Caco-2 (cell line): ENCODE data around the gene RRAGC. TPM values are rescaled to one million over a fixed set of nuclear protein-coding genes. Genes with fewer than 3 reads are reported as not detected.

Experiments used
- BruUV-seq: library from RNA; stranded (reverse); fragments of 400-500 nt; replicated peaks from 2 replicates; lab custom pipeline; 2021; lab: Mats Ljungman, UMichigan
- CTCF ChIA-PET: fragments of 300-600 bp; sonication (Branson Sonifier 250); formaldehyde crosslinking; loops from one replicate; lab custom pipeline; 2022; ENCODE audit warnings: antibody characterized with exemption; lab: Charles Lee
- POLR2A ChIA-PET: fragments of 300-600 bp; sonication (Branson Sonifier 250); formaldehyde crosslinking; loops from one replicate; lab custom pipeline; 2022; ENCODE audit warnings: antibody characterized with exemption; lab: Charles Lee
- DNase-seq, 2 experiments: peaks; one replicate each; pipeline versions ENCODE4 v3.0.0 to v3.0.0-alpha.2; 2020 to 2022
- H3K27me3 ChIP-seq: replicated peaks from 2 replicates; pipeline ENCODE4 v1.6.0; 2011; ENCODE audit warnings: low read length; ENCODE audit not compliant: control insufficient read depth, insufficient read depth
- H3K36me3 ChIP-seq: 2 replicates; pipeline ENCODE4 v1.5.1; 2011; ENCODE audit warnings: low read length; ENCODE audit not compliant: control insufficient read depth, insufficient read depth
- H3K4me1 ChIP-seq: fragments of 250-450 bp; sonication (Bioruptor Pico); 2 replicates; pipeline ENCODE4 v1.5.1; 2020; ENCODE audit warnings: mild to moderate bottlenecking
- H3K4me3 ChIP-seq: 2 replicates; pipeline ENCODE4 v1.5.1; 2011; ENCODE audit warnings: low read depth, mild to moderate bottlenecking, control low read depth, low read length
- H3K9me3 ChIP-seq: fragments of 250-450 bp; sonication (Bioruptor Pico); 2 replicates; pipeline ENCODE4 v1.5.1; 2020; ENCODE audit warnings: mild to moderate bottlenecking, moderate library complexity
- H3K27ac Mint-ChIP-seq: one replicate; pipeline ENCODE4 v1.8.0; 2022; ENCODE audit warnings: mixed read lengths; ENCODE audit not compliant: unreplicated experiment
- H3K27me3 Mint-ChIP-seq: one replicate; pipeline ENCODE4 v1.8.0; 2022; ENCODE audit warnings: mixed read lengths; ENCODE audit not compliant: insufficient read depth, unreplicated experiment
- H3K36me3 Mint-ChIP-seq: one replicate; pipeline ENCODE4 v1.8.0; 2022; ENCODE audit warnings: mild to moderate bottlenecking, mixed read lengths; ENCODE audit not compliant: insufficient read depth, unreplicated experiment
- H3K4me1 Mint-ChIP-seq: one replicate; pipeline ENCODE4 v1.8.0; 2022; ENCODE audit warnings: low read depth, mixed read lengths; ENCODE audit not compliant: unreplicated experiment
- H3K4me3 Mint-ChIP-seq: one replicate; pipeline ENCODE4 v1.8.0; 2022; ENCODE audit warnings: mild to moderate bottlenecking, moderate library complexity, mixed read lengths; ENCODE audit not compliant: unreplicated experiment
- H3K9me3 Mint-ChIP-seq: one replicate; pipeline ENCODE4 v1.8.0; 2022; ENCODE audit warnings: mixed read lengths; ENCODE audit not compliant: unreplicated experiment
- CTCF ChIP-seq, 2 experiments: fragments of 200-600 bp in 1 of 2; IDR thresholded peaks; 1 replicate in 1 of 2; 2 replicates in 1 of 2; pipeline versions ENCODE4 v1.5.1 to v1.8.0; 2011 to 2022; ENCODE audit warnings: antibody characterized with exemption in 1 of 2, control low read depth in 1 of 2, inconsistent platforms in 1 of 2, low read depth in 1 of 2, low read length in 1 of 2, mild to moderate bottlenecking in 1 of 2, moderate library complexity in 1 of 2; ENCODE audit not compliant: insufficient read depth in 1 of 2, severe bottlenecking in 1 of 2, unreplicated experiment in 1 of 2
- intact Hi-C: fragments of 100-400 bp; cut with micrococcal nuclease; formaldehyde crosslinking; loops from one replicate; pipeline ENCODE4 v1.10.0; 2022; ENCODE audit not compliant: unreplicated experiment
- total RNA-seq: library from RNA; stranded (reverse); gene quantifications from 2 replicates; pipeline ENCODE4 v1.2.3, GENCODE V29; 2022

Gene RRAGC
- total RNA-seq, 1 experiment from 2014 or later = 16.0 TPM

- ChIA-PET CTCF (no interaction called here), POLR2A (no interaction called here)
- no TSS peak for BruUV-seq
- H3K9me3 ChIP-seq = no peaks in the 10 kb centered on the region
- no peak for DNase-seq
- H3K4me1 ChIP-seq = no peaks in the 10 kb centered on the region
- intact Hi-C loops = no loop called here
- TF ChIP-seq CTCF (IDR thresholded peaks at IDR 0.05; ENCODE audit: insufficient read depth in 1 of 2, low read depth in 1 of 2, low read length in 1 of 2, severe bottlenecking in 1 of 2, unreplicated experiment in 1 of 2) = no peak
- Mint-ChIP-seq H3K4me1 (peaks cover 6% of the 10 kb centered on the region), H3K9me3 (no peaks in the 10 kb centered on the region), H3K27ac (no peak overlapping the region), H3K36me3 (no peaks in the 10 kb centered on the region), H3K4me3 (no peak overlapping the region), H3K27me3 (no peaks in the 10 kb centered on the region)
- no peak overlapping the region for H3K4me3 ChIP-seq
- no peaks in the 10 kb centered on the region for H3K36me3 ChIP-seq
- no peaks in the 10 kb centered on the region for H3K27me3 ChIP-seq
Measured at GRCh38 chr1:38889589-38889988, 30.0 kb upstream of the RRAGC start.

DNA sequence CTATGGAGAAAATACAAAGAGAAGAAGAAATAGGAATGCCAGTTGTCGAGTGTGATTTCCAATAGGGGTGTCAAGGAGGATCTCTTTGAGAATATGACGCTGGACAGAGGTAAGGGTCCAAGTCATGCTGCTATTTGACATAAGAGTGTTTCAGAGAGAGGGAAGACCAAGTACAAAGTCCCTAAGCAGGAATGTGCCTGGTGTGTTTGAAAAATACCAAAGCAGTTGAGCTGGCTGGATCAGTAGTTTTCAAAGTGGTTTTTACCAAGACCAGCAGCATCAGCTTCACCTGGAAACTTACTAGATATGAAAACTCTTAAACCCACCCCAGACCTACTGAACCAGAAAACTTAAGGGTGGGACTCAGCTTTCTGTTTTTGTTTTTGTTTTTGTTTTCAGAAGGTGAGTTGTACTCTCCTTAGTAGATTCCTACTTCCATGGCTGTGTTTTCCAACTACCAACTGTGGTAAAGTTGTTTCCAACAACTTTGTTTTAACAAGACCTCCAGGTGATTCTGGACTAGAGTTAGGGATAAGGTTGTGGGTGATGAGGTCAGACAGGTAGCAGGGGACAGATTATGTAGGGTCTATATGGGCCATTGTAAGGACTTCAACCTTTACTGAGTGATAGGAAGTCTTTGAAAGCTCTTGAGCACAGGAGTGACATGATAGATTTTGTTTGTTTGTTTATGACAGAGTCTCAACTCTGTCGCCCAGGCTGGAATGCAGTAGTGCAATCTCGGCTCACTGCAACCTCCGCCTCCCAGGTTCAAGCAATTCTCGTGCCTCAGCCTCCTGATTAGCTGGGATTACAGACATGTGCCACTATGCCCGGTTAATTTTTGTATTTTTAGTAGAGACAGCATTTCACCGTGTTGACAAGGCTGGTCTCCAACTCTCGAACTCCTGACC lies 29.1 kb upstream of the RRAGC start:
- BruUV-seq = no TSS peak
- no peak overlapping the region for H3K27ac Mint-ChIP-seq
- H3K4me1 Mint-ChIP-seq = peaks cover 6% of the 10 kb centered on the region
- H3K27me3 Mint-ChIP-seq = no peaks in the 10 kb centered on the region
- H3K36me3 Mint-ChIP-seq = no peaks in the 10 kb centered on the region
- Histone ChIP-seq H3K4me3 (no peak overlapping the region), H3K36me3 (no peaks in the 10 kb centered on the region), H3K27me3 (no peaks in the 10 kb centered on the region), H3K4me1 (no peaks in the 10 kb centered on the region), H3K9me3 (no peaks in the 10 kb centered on the region)
- no peaks in the 10 kb centered on the region for H3K9me3 Mint-ChIP-seq
- DNase-seq = no peak
- TF ChIP-seq CTCF (IDR thresholded peaks at IDR 0.05; ENCODE audit: insufficient read depth in 1 of 2, low read depth in 1 of 2, low read length in 1 of 2, severe bottlenecking in 1 of 2, unreplicated experiment in 1 of 2) = no peak
- POLR2A ChIA-PET = no interaction called here
- no peak overlapping the region for H3K4me3 Mint-ChIP-seq
- CTCF ChIA-PET = interaction anchor here (0.6 kb wide), 1 partner anchor 972 kb away, joined by 3 read pairs; no protein-coding TSS in a partner anchor
- intact Hi-C loops = no loop called here

DNA sequence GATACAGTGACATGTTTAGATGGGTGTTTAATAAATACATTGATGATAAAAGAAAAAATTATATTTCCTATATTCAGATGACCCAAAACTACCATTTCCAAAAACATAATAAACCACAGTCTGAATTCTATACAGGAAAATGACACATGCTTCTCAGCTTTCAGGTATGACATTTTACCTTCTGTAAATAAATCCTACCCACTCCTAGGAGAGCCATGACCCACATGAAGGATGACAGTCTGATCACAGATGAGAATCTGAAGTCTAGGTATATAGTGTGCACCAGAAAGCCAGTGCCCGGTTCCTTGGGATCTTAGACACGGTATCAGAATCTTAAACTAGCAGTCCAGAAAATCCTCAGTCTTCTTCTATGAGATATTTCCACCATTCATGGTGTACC lies 25.5 kb upstream of the RRAGC start:
- no peak for DNase-seq
- TF ChIP-seq CTCF (IDR thresholded peaks at IDR 0.05; ENCODE audit: insufficient read depth in 1 of 2, low read depth in 1 of 2, low read length in 1 of 2, severe bottlenecking in 1 of 2, unreplicated experiment in 1 of 2) = no peak
- Mint-ChIP-seq H3K36me3 (no peaks in the 10 kb centered on the region), H3K27me3 (no peaks in the 10 kb centered on the region), H3K4me1 (no peaks in the 10 kb centered on the region), H3K27ac (no peak overlapping the region), H3K9me3 (no peaks in the 10 kb centered on the region), H3K4me3 (no peak overlapping the region)
- intact Hi-C loops = no loop called here
- ChIA-PET CTCF (no interaction called here), POLR2A (no interaction called here)
- Histone ChIP-seq H3K4me1 (no peaks in the 10 kb centered on the region), H3K36me3 (no peaks in the 10 kb centered on the region), H3K4me3 (no peak overlapping the region), H3K9me3 (no peaks in the 10 kb centered on the region), H3K27me3 (no peaks in the 10 kb centered on the region)
- no TSS peak for BruUV-seq
